HEK293 (cell line): ENCODE measurements around the gene ARL8B.

Experiments used
- AEBP2 ChIP-seq: fragments of 450-650 bp; formaldehyde crosslinking; IDR thresholded peaks from 2 replicates; pipeline ENCODE4 v1.5.1; 2016; ENCODE audit warnings: missing biosample characterization, missing genetic modification characterization, borderline replicate concordance
- EGR2 ChIP-seq: fragments of 450-650 bp; formaldehyde crosslinking; IDR thresholded peaks from 2 replicates; pipeline ENCODE4 v1.5.1; 2016; ENCODE audit warnings: low read depth, missing biosample characterization, missing genetic modification characterization
- HIC1 ChIP-seq: fragments of 450-650 bp; formaldehyde crosslinking; IDR thresholded peaks from 2 replicates; pipeline ENCODE4 v1.5.1; 2016; ENCODE audit warnings: missing biosample characterization, missing genetic modification characterization
- HOXD13 ChIP-seq: sonication (generic); formaldehyde crosslinking; IDR thresholded peaks from 2 replicates; pipeline ENCODE4 v1.8.0; 2022; ENCODE audit warnings: missing genetic modification reagents, borderline replicate concordance
- KLF1 ChIP-seq: fragments of 450-650 bp; formaldehyde crosslinking; IDR thresholded peaks from 2 replicates; pipeline ENCODE4 v1.5.1; 2016; ENCODE audit warnings: missing biosample characterization, missing genetic modification characterization
- MYNN ChIP-seq: fragments of 450-650 bp; formaldehyde crosslinking; IDR thresholded peaks from 2 replicates; pipeline ENCODE4 v1.5.1; 2016; ENCODE audit warnings: missing biosample characterization, missing genetic modification characterization, borderline replicate concordance
- MZF1 ChIP-seq: fragments of 450-650 bp; formaldehyde crosslinking; IDR thresholded peaks from 2 replicates; pipeline ENCODE4 v1.5.1; 2017; ENCODE audit warnings: missing biosample characterization, missing genetic modification characterization, borderline replicate concordance
- OSR2 ChIP-seq: fragments of 450-650 bp; formaldehyde crosslinking; IDR thresholded peaks from 2 replicates; pipeline ENCODE4 v1.5.1; 2016; ENCODE audit warnings: missing biosample characterization, missing genetic modification characterization
- RBAK ChIP-seq: fragments of 450-650 bp; formaldehyde crosslinking; IDR thresholded peaks from 2 replicates; pipeline ENCODE4 v1.5.1; 2016; ENCODE audit warnings: missing biosample characterization, missing genetic modification characterization
- SCRT1 ChIP-seq: fragments of 450-650 bp; formaldehyde crosslinking; IDR thresholded peaks from 2 replicates; pipeline ENCODE4 v1.5.1; 2016; ENCODE audit warnings: missing biosample characterization, missing genetic modification characterization, borderline replicate concordance
- SP3 ChIP-seq: fragments of 450-650 bp; formaldehyde crosslinking; IDR thresholded peaks from 2 replicates; pipeline ENCODE4 v1.5.1; 2016; ENCODE audit warnings: missing biosample characterization, missing genetic modification characterization
- ZBTB17 ChIP-seq: fragments of 450-650 bp; formaldehyde crosslinking; IDR thresholded peaks from 2 replicates; pipeline ENCODE4 v1.5.1; 2016; ENCODE audit warnings: missing biosample characterization, missing genetic modification characterization
- ZBTB48 ChIP-seq: fragments of 450-650 bp; formaldehyde crosslinking; IDR thresholded peaks from 2 replicates; pipeline ENCODE4 v1.5.1; 2016; ENCODE audit warnings: missing biosample characterization, missing genetic modification characterization
- ZEB2 ChIP-seq: fragments of 450-650 bp; formaldehyde crosslinking; IDR thresholded peaks from 2 replicates; pipeline ENCODE4 v1.5.1; 2016; ENCODE audit warnings: missing biosample characterization, missing genetic modification characterization
- ZFP3 ChIP-seq: fragments of 450-650 bp; formaldehyde crosslinking; IDR thresholded peaks from 2 replicates; pipeline ENCODE4 v1.5.1; 2016; ENCODE audit warnings: low read depth, missing biosample characterization, missing genetic modification characterization
- ZNF155 ChIP-seq: fragments of 450-650 bp; formaldehyde crosslinking; IDR thresholded peaks from 2 replicates; pipeline ENCODE4 v1.5.1; 2016; ENCODE audit warnings: missing biosample characterization, missing genetic modification characterization
- ZNF221 ChIP-seq: fragments of 450-650 bp; formaldehyde crosslinking; IDR thresholded peaks from 2 replicates; pipeline ENCODE4 v1.5.1; 2017; ENCODE audit warnings: missing biosample characterization, missing genetic modification characterization, borderline replicate concordance
- ZNF223 ChIP-seq: fragments of 450-650 bp; formaldehyde crosslinking; IDR thresholded peaks from 2 replicates; pipeline ENCODE4 v1.5.1; 2016; ENCODE audit warnings: missing biosample characterization, missing genetic modification characterization
- ZNF274 ChIP-seq, 2 experiments: fragments of 200-500 bp in 1 of 2; fragments of 450-650 bp in 1 of 2; sonication (Bioruptor generic) in 1 of 2; formaldehyde crosslinking in 1 of 2; IDR thresholded peaks; 2 replicates each; pipeline versions ENCODE4 v1.5.1 to v1.6.1; 2014 to 2016; ENCODE audit warnings: borderline replicate concordance in 1 of 2, inconsistent platforms in 1 of 2, low read length in 1 of 2, missing biosample characterization in 1 of 2, missing genetic modification characterization in 1 of 2
- ZNF366 ChIP-seq: fragments of 450-650 bp; formaldehyde crosslinking; conservative IDR thresholded peaks from 2 replicates; pipeline ENCODE4 v1.5.1; 2016; ENCODE audit warnings: missing biosample characterization, missing genetic modification characterization
- ZNF426 ChIP-seq: fragments of 450-650 bp; formaldehyde crosslinking; IDR thresholded peaks from 2 replicates; pipeline ENCODE4 v1.5.1; 2017; ENCODE audit warnings: missing biosample characterization, missing genetic modification characterization, mild to moderate bottlenecking, inconsistent platforms, moderate library complexity
- ZNF521 ChIP-seq: fragments of 450-650 bp; formaldehyde crosslinking; IDR thresholded peaks from 2 replicates; pipeline ENCODE4 v1.5.1; 2017; ENCODE audit warnings: missing biosample characterization, mild to moderate bottlenecking, missing genetic modification characterization
- ZNF529 ChIP-seq: fragments of 450-650 bp; formaldehyde crosslinking; IDR thresholded peaks from 2 replicates; pipeline ENCODE4 v1.5.1; 2017; ENCODE audit warnings: missing genetic modification characterization, missing biosample characterization; ENCODE audit not compliant: insufficient replicate concordance
- ZNF548 ChIP-seq: fragments of 450-650 bp; formaldehyde crosslinking; IDR thresholded peaks from 2 replicates; pipeline ENCODE4 v1.5.1; 2016; ENCODE audit warnings: missing biosample characterization, missing genetic modification characterization
- ZNF776 ChIP-seq: fragments of 450-650 bp; formaldehyde crosslinking; IDR thresholded peaks from 2 replicates; pipeline ENCODE4 v1.5.0; 2017; ENCODE audit warnings: missing biosample characterization, missing genetic modification characterization, borderline replicate concordance
- TF ChIP-seq, protein P1 (sequence below): fragments of 450-650 bp; formaldehyde crosslinking; IDR thresholded peaks from 2 replicates; pipeline ENCODE4 v1.5.1; 2017; ENCODE audit warnings: missing biosample characterization, missing genetic modification characterization
- TF ChIP-seq, protein P2 (sequence below): fragments of 450-650 bp; IDR thresholded peaks from 2 replicates; pipeline ENCODE4 v1.5.1; 2018; ENCODE audit warnings: missing biosample characterization, mild to moderate bottlenecking, missing genetic modification characterization
- TF ChIP-seq, protein P3 (sequence below): fragments of 450-650 bp; formaldehyde crosslinking; IDR thresholded peaks from 2 replicates; pipeline ENCODE4 v1.5.1; 2016; ENCODE audit warnings: missing biosample characterization, missing genetic modification characterization
- TF ChIP-seq, protein P4 (sequence below): fragments of 450-650 bp; formaldehyde crosslinking; IDR thresholded peaks from 2 replicates; pipeline ENCODE4 v1.5.1; 2016; ENCODE audit warnings: missing biosample characterization, missing genetic modification characterization

The ARL8B gene

GRCh38 chr3:5138214-5138981 lies 16.3 kb downstream of the ARL8B start (continued):
- TF ChIP-seq HIC1 (no peak), ZNF155 (tag by site-specific recombination) (no peak), HOXD13 (CRISPR knock-in tag) (no peak), OSR2 (peak; percentile 71; the same call in 1 of the 2 replicates), ZNF221 (no peak), ZNF529 (tag by site-specific recombination) (no peak), ZNF426 (no peak), ZEB2 (tag by site-specific recombination) (peak; percentile 70), RBAK (tag by site-specific recombination) (no peak), ZBTB17 (tag by site-specific recombination) (no peak), ZNF548 (no peak), ZNF274 (IDR thresholded peaks at IDR 0.05; ENCODE audit: low read length) (no peak), ZNF274 (tag by site-specific recombination; IDR thresholded peaks at IDR 0.05; ENCODE audit: borderline replicate concordance) (no peak), ZNF776 (tag by site-specific recombination) (no peak), ZNF521 (tag by site-specific recombination) (no peak), MYNN (tag by site-specific recombination) (0 out of 2 replicates have a peak, but pooled peaks have one; percentile 53), EGR2 (tag by site-specific recombination) (no peak), ZBTB48 (tag by site-specific recombination) (no peak), ZFP3 (tag by site-specific recombination) (no peak), ZNF366 (tag by site-specific recombination) (peak; percentile 68), SP3 (no peak), AEBP2 (tag by site-specific recombination) (no peak), ZNF223 (tag by site-specific recombination) (no peak), SCRT1 (tag by site-specific recombination) (no peak), MZF1 (tag by site-specific recombination) (no peak), KLF1 (tag by site-specific recombination) (no peak)
- TF ChIP-seq, protein P1, sequence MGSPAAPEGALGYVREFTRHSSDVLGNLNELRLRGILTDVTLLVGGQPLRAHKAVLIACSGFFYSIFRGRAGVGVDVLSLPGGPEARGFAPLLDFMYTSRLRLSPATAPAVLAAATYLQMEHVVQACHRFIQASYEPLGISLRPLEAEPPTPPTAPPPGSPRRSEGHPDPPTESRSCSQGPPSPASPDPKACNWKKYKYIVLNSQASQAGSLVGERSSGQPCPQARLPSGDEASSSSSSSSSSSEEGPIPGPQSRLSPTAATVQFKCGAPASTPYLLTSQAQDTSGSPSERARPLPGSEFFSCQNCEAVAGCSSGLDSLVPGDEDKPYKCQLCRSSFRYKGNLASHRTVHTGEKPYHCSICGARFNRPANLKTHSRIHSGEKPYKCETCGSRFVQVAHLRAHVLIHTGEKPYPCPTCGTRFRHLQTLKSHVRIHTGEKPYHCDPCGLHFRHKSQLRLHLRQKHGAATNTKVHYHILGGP (tag by site-specific recombination), result no peak
- TF ChIP-seq, protein P2, sequence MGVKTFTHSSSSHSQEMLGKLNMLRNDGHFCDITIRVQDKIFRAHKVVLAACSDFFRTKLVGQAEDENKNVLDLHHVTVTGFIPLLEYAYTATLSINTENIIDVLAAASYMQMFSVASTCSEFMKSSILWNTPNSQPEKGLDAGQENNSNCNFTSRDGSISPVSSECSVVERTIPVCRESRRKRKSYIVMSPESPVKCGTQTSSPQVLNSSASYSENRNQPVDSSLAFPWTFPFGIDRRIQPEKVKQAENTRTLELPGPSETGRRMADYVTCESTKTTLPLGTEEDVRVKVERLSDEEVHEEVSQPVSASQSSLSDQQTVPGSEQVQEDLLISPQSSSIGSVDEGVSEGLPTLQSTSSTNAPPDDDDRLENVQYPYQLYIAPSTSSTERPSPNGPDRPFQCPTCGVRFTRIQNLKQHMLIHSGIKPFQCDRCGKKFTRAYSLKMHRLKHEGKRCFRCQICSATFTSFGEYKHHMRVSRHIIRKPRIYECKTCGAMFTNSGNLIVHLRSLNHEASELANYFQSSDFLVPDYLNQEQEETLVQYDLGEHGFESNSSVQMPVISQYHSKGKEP (tag by site-specific recombination), result peak; percentile 54; the same call in 1 of the 2 replicates
- TF ChIP-seq, protein P3, sequence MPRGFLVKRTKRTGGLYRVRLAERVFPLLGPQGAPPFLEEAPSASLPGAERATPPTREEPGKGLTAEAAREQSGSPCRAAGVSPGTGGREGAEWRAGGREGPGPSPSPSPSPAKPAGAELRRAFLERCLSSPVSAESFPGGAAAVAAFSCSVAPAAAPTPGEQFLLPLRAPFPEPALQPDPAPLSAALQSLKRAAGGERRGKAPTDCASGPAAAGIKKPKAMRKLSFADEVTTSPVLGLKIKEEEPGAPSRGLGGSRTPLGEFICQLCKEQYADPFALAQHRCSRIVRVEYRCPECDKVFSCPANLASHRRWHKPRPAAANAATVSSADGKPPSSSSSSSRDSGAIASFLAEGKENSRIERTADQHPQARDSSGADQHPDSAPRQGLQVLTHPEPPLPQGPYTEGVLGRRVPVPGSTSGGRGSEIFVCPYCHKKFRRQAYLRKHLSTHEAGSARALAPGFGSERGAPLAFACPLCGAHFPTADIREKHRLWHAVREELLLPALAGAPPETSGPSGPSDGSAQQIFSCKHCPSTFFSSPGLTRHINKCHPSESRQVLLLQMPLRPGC (tag by site-specific recombination), result no peak
- TF ChIP-seq, protein P4, sequence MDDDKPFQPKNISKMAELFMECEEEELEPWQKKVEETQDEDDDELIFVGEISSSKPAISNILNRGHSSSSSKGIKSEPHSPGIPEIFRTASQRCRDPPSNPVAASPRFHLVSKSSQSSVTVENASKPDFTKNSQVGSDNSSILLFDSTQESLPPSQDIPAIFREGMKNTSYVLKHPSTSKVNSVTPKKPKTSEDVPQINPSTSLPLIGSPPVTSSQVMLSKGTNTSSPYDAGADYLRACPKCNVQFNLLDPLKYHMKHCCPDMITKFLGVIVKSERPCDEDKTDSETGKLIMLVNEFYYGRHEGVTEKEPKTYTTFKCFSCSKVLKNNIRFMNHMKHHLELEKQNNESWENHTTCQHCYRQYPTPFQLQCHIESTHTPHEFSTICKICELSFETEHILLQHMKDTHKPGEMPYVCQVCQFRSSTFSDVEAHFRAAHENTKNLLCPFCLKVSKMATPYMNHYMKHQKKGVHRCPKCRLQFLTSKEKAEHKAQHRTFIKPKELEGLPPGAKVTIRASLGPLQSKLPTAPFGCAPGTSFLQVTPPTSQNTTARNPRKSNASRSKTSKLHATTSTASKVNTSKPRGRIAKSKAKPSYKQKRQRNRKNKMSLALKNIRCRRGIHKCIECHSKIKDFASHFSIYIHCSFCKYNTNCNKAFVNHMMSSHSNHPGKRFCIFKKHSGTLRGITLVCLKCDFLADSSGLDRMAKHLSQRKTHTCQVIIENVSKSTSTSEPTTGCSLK (tag by site-specific recombination), result no peak
